ENCODE results near the gene RC3H1.

RC3H1 gene

DNA sequence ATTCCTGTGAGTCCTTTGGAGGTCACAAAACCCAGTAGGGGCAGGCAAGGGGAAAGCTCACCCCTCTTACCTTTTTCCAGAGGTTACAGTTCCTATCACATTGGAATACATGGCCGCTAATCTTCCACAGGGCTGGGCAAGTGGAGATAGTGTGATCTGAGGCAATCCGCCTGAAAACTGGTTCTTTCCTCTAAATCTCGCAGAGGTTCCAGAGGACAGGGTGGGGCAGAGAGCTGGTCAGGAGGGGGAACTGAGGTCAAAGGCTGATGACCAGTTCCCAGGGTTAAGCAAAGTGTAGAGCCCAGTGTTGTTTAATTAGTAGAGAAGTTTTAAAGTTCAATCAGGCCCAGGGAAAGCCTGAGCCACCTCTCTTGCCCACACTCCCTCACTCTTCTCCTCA lies 105.0 kb downstream of the RC3H1 start, which contains the start of gene SERPINC1:
Gene SERPINC1, minus strand, starts transcription at position 179 of the 400 bp plus-strand sequence. Its CDS starts 68 bp downstream, at position 111.
- no peaks in the 10 kb centered on the region for H3K9me3 ChIP-seq (ENCODE audit: low read length)

DNA sequence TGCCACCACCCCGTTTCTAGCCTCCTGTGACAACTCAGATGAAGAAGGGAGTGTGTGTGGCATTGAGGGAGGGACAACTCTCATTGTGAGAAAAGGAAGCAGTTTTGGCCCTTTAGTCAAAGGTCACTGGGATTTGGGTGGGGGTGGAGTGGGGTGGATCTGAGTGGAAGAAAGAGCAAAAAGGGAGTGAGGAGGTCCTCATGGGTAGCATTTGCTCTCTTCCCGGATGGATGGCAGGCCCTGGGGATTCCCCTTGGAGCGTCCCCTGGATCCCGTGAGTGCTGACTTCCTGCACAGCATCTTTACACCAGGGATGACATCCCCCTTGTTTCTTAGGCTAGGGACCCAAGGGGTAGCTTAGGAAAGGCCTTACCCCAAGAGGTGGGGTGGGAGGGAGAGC lies 105.5 kb downstream of the RC3H1 start:
- Histone ChIP-seq H3K36me3 (ENCODE audit: insufficient read depth, low read length) (no peaks in the 10 kb centered on the region), H3K4me1 (ENCODE audit: insufficient read depth, low read length) (no peaks in the 10 kb centered on the region), H3K9me3 (ENCODE audit: low read length) (no peaks in the 10 kb centered on the region), H3K27me3 (ENCODE audit: insufficient read depth, low read length) (no peaks in the 10 kb centered on the region), H3K4me3 (ENCODE audit: low read length) (no peak overlapping the region), H2AFZ (ENCODE audit: low read depth, low read length) (no peak overlapping the region)

More for the DNA sequence above, 105.0 kb downstream of the RC3H1 start, which contains the start of gene SERPINC1:
- Histone ChIP-seq H3K27me3 (ENCODE audit: insufficient read depth, low read length) (no peaks in the 10 kb centered on the region), H2AFZ (ENCODE audit: low read depth, low read length) (no peak within 1 kb of the TSS), H3K4me1 (ENCODE audit: insufficient read depth, low read length) (no peaks in the 10 kb centered on the region), H3K4me3 (ENCODE audit: low read length) (no peak within 1 kb of the TSS), H3K36me3 (ENCODE audit: insufficient read depth, low read length) (no peaks in the 10 kb centered on the region)

DNA sequence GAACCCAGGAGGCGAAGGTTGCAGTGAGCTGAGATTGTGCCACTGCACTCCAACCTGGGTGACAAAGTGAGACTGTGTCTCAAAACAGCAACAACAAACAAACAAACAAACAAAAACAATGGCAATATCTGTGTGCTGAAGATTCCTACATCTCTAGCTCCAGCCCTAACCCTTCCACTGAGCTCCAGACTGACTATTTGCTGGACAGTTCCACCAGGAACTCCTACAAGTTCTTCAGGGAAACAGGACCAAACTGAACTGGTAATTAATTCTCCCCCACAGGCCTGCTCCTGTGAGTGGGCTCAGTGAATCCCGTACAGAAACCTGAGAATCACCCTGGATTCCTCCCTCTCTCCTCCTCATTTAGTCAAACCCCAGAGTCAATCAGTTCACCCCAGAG lies 106.6 kb downstream of the RC3H1 start:
- H3K27me3 ChIP-seq (ENCODE audit: insufficient read depth, low read length) = no peaks in the 10 kb centered on the region

DNA sequence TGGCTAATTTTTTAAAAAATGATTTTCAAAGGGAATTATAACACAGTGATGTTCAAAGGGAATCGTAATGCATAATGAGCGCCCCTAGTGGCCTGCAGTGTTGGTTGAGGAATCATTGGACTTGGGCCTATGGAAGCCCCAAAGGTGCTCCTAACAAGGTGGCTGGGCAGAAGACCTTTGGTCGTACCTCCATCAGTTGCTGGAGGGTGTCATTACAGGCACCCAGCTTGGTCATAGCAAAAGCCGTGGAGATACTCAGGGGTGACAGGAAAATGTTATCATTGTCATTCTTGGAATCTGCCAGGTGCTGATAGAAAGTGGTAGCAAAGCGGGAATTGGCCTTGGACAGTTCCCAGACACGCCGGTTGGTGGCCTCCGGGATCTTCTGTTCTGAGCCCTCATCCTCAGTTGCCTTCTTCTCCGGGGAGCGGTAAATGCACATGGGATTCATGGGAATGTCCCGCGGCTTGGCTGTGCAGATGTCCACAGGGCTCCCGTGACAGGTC lies 107.7 kb downstream of the RC3H1 start:
- Histone ChIP-seq H3K4me1 (ENCODE audit: insufficient read depth, low read length) (no peaks in the 10 kb centered on the region), H3K27me3 (ENCODE audit: insufficient read depth, low read length) (no peaks in the 10 kb centered on the region), H2AFZ (ENCODE audit: low read depth, low read length) (no peak overlapping the region), H3K4me3 (ENCODE audit: low read length) (no peak overlapping the region), H3K36me3 (ENCODE audit: insufficient read depth, low read length) (no peaks in the 10 kb centered on the region), H3K9me3 (ENCODE audit: low read length) (peaks cover 3% of the 10 kb centered on the region)

More for the DNA sequence above, 106.6 kb downstream of the RC3H1 start:
- Histone ChIP-seq H3K36me3 (ENCODE audit: insufficient read depth, low read length) (no peaks in the 10 kb centered on the region), H3K4me3 (ENCODE audit: low read length) (no peak overlapping the region), H3K4me1 (ENCODE audit: insufficient read depth, low read length) (no peaks in the 10 kb centered on the region), H3K9me3 (ENCODE audit: low read length) (no peaks in the 10 kb centered on the region), H2AFZ (ENCODE audit: low read depth, low read length) (no peak overlapping the region)

DNA sequence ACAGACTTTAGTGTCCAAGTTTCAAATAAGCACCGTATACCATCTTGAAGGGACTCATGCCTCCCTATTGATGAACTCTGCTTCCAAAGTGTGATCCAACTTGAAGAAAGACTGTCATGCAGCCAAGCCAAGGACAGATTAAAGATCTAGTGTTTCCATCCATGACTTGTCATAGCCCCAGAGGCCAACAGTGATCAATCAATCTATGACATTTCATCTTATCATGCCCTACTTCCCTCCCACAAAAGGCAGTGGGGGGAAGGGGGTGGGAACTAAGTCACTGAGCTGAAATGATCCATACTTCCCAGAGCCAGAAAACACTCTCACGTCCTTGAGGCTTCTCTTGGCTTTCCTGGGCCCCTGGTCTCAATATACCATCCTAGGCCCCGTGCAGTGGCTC lies 109.0 kb downstream of the RC3H1 start:
- H3K4me3 ChIP-seq (ENCODE audit: low read length) = no peak overlapping the region
- H3K36me3 ChIP-seq (ENCODE audit: insufficient read depth, low read length) = no peaks in the 10 kb centered on the region
- H3K27me3 ChIP-seq (ENCODE audit: insufficient read depth, low read length) = no peaks in the 10 kb centered on the region
- H3K9me3 ChIP-seq (ENCODE audit: low read length) = peaks cover 3% of the 10 kb centered on the region
- H2AFZ ChIP-seq (ENCODE audit: low read depth, low read length) = no peak overlapping the region
- no peaks in the 10 kb centered on the region for H3K4me1 ChIP-seq (ENCODE audit: insufficient read depth, low read length)

DNA sequence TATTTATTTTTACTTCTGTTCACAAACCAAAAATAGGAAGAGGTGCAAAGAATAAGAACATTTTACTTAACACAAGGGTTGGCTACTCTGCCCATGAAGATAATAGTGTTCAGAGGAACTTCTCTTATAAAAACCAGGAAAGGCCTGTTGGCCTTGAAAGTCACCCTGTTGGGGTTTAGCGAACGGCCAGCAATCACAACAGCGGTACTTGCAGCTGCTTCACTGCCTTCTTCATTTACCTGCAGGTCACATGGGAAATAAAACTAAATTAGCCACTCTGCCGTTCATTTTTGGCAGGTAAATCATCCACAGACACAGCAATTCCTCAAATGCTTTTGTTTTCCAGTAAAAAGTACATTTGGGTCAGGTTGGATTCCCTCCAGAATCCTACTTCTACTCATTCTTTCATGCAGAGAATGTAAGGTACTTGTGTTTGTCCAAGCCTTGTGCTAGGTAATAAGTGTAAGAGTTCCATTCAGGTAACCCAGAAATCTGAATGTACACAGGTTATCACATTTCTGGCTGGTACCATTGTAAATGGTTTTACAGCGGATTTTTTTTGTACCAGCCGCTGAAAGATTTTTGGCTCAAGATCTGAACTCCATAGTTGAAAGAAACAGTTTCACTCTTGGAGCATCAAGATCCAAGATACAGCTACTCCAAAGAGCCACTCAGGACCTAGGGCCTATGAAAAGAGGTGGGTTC lies 118.2 kb downstream of the RC3H1 start:
- no peaks in the 10 kb centered on the region for H3K36me3 ChIP-seq (ENCODE audit: insufficient read depth, low read length)
- no peak overlapping the region for H2AFZ ChIP-seq (ENCODE audit: low read depth, low read length)
- no peaks in the 10 kb centered on the region for H3K27me3 ChIP-seq (ENCODE audit: insufficient read depth, low read length)
- H3K4me1 ChIP-seq (ENCODE audit: insufficient read depth, low read length) = no peaks in the 10 kb centered on the region
- H3K4me3 ChIP-seq (ENCODE audit: low read length) = no peak overlapping the region
- H3K9me3 ChIP-seq (ENCODE audit: low read length) = no peaks in the 10 kb centered on the region

DNA sequence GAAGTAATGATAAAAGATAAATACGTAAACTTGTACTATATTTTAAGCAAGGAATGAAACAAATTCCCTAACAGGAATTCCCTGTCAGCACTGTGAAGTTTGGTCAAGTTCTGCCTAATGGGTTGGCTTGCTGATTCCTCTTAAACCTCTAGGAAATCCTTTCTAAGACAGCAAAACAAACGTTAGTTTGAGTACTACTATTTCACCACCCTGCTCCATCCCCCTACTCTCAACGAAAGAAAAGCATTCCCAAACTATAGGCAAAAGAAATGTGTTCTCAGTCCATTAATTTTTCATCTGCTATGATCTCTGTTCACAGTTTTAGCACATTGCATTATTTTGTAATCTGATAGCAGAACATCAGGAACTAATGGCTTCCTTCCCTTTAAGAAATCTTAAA lies 121.2 kb downstream of the RC3H1 start:
- Histone ChIP-seq H3K27me3 (ENCODE audit: insufficient read depth, low read length) (no peaks in the 10 kb centered on the region), H3K4me3 (ENCODE audit: low read length) (no peak overlapping the region), H3K9me3 (ENCODE audit: low read length) (no peaks in the 10 kb centered on the region), H3K36me3 (ENCODE audit: insufficient read depth, low read length) (peaks cover 3% of the 10 kb centered on the region), H2AFZ (ENCODE audit: low read depth, low read length) (no peak overlapping the region), H3K4me1 (ENCODE audit: insufficient read depth, low read length) (no peaks in the 10 kb centered on the region)

DNA sequence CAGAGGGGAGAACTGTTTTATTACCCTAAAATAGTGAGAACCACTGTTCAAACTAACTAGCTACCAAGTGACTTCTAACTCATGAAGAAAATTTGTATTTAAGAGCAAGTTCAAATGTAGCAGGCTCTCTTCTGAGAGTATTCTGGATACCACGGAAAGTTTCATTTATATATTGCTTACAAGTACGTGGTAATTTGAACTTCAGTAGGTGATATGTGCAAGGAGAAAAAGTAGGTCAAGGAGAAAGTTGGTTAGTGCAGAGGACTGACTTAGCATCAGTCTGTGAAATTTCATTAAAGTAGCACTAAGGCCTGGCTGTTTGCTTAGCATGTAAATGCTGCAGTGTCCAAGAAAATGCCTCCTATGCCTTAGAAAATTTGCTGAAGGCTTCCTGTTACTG lies 121.7 kb downstream of the RC3H1 start:
- H3K36me3 ChIP-seq (ENCODE audit: insufficient read depth, low read length) = peaks cover 4% of the 10 kb centered on the region

DNA sequence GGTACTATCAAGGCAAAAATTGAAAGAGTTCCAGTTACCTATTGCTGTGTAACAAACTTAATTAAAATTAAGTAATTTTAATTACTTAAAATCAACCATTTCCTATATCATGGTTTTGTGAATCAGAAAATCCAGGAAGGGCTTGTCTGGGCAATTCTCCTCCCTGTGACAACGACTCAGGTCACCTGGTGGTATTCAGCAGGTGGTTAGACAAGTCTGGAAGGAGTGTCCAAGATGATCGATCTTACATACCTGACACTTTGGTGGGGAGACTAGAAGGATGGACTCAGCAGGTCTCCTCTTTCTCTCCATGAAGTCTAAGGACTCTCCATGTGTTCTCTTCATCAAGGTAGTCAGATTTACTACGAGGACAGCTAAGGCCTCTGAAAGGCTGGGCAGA lies 128.0 kb downstream of the RC3H1 start:
- no peak overlapping the region for H3K4me3 ChIP-seq (ENCODE audit: low read length)
- H3K27me3 ChIP-seq (ENCODE audit: insufficient read depth, low read length) = no peaks in the 10 kb centered on the region
- no peak overlapping the region for H2AFZ ChIP-seq (ENCODE audit: low read depth, low read length)
- no peaks in the 10 kb centered on the region for H3K4me1 ChIP-seq (ENCODE audit: insufficient read depth, low read length)
- H3K9me3 ChIP-seq (ENCODE audit: low read length) = no peaks in the 10 kb centered on the region
- H3K36me3 ChIP-seq (ENCODE audit: insufficient read depth, low read length) = peaks cover 15% of the 10 kb centered on the region

More for the DNA sequence above, 121.7 kb downstream of the RC3H1 start:
- Histone ChIP-seq H2AFZ (ENCODE audit: low read depth, low read length) (no peak overlapping the region), H3K4me1 (ENCODE audit: insufficient read depth, low read length) (no peaks in the 10 kb centered on the region), H3K4me3 (ENCODE audit: low read length) (no peak overlapping the region), H3K9me3 (ENCODE audit: low read length) (no peaks in the 10 kb centered on the region), H3K27me3 (ENCODE audit: insufficient read depth, low read length) (no peaks in the 10 kb centered on the region)

DNA sequence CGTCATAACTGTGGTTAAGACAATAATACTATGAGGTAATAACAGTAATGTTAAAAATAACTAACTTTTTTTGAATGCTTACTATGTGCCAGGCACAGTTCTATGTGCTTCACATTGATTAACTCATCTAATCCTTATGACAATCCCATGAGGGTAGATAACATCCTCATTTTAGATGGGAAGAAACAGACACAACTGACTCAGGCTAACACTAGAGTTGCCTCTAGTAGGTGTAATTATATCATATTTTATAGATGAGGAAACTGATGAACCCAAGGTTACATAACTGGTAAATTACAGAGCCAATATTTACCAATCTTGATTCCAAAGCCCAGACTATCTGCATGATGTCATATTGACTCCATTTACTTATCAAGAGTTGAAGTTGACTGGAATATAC lies 128.5 kb downstream of the RC3H1 start:
- Histone ChIP-seq H2AFZ (ENCODE audit: low read depth, low read length) (no peak overlapping the region), H3K4me1 (ENCODE audit: insufficient read depth, low read length) (peaks cover 6% of the 10 kb centered on the region), H3K9me3 (ENCODE audit: low read length) (no peaks in the 10 kb centered on the region), H3K4me3 (ENCODE audit: low read length) (no peak overlapping the region), H3K27me3 (ENCODE audit: insufficient read depth, low read length) (no peaks in the 10 kb centered on the region), H3K36me3 (ENCODE audit: insufficient read depth, low read length) (peaks cover 17% of the 10 kb centered on the region)

DNA sequence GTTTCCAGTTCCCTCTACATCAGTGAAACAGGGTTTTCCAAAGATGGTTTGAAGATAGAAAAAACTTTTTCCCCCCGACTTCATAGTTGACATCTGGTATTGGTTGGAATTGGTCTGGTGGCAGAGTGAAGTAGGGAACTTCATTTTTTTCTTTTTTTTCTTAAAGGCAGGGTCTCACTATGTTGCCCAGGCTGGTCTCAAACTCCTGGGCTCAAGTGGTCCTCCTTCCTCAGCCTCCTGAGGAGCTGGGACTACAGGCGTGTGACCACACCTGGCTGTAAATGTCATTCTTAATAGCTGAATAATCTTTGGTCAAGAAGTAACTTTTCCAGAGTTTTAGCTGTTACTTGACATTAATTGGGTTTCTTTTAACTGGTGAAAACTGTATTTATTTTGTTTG lies 132.3 kb downstream of the RC3H1 start:
- no peak overlapping the region for H2AFZ ChIP-seq (ENCODE audit: low read depth, low read length)
- H3K9me3 ChIP-seq (ENCODE audit: low read length) = no peaks in the 10 kb centered on the region
- H3K27me3 ChIP-seq (ENCODE audit: insufficient read depth, low read length) = no peaks in the 10 kb centered on the region
- peaks cover 11% of the 10 kb centered on the region for H3K4me1 ChIP-seq (ENCODE audit: insufficient read depth, low read length)
- H3K36me3 ChIP-seq (ENCODE audit: insufficient read depth, low read length) = peaks cover 36% of the 10 kb centered on the region
- H3K4me3 ChIP-seq (ENCODE audit: low read length) = no peak overlapping the region

DNA sequence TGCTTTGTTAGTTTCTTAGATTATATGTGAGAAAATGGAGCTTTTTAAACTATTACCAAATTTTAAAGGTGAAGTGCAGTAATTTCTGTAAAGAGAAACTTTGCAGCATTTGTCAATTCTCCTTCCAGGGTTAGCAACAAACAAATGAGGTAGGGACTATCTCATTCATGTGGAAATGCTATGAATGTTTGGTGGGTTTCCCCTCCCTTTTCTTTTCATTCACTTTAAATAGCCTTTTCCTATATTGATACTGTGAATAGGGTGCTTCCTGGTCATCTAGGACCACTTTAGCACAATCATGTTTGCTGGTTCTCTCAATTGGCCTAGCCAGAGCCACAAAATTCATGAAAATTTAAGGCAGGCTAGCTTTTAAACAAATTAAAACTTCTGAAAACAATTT lies 133.4 kb downstream of the RC3H1 start:
- Histone ChIP-seq H3K4me1 (ENCODE audit: insufficient read depth, low read length) (peaks cover 11% of the 10 kb centered on the region), H3K4me3 (ENCODE audit: low read length) (no peak overlapping the region), H3K36me3 (ENCODE audit: insufficient read depth, low read length) (peaks cover 35% of the 10 kb centered on the region), H3K9me3 (ENCODE audit: low read length) (no peaks in the 10 kb centered on the region), H3K27me3 (ENCODE audit: insufficient read depth, low read length) (no peaks in the 10 kb centered on the region), H2AFZ (ENCODE audit: low read depth, low read length) (no peak overlapping the region)

DNA sequence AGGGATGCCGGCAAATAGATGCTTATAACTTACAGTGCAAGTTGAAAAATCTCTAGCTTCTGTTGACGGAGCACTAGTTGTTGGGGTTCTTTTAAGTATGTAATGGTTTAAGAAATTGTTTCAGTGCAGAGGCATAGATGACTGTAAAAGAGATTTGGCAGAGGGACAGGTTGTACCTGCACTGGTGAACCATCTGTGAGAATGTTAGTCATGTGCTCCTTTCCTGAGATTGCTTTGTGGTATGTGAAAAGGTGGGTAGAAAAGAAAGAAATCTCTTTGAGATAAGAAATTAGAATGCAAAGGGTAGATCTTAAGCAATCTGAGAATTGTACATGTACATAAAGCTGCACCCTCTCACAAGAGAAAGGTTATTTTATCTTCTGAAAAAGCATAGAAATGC lies 134.5 kb downstream of the RC3H1 start:
- H3K36me3 ChIP-seq (ENCODE audit: insufficient read depth, low read length) = peaks cover 31% of the 10 kb centered on the region
- H2AFZ ChIP-seq (ENCODE audit: low read depth, low read length) = no peak overlapping the region
- H3K9me3 ChIP-seq (ENCODE audit: low read length) = no peaks in the 10 kb centered on the region
- no peaks in the 10 kb centered on the region for H3K27me3 ChIP-seq (ENCODE audit: insufficient read depth, low read length)
- H3K4me3 ChIP-seq (ENCODE audit: low read length) = no peak overlapping the region
- peaks cover 11% of the 10 kb centered on the region for H3K4me1 ChIP-seq (ENCODE audit: insufficient read depth, low read length)
